GDM1 (cell line): ENCODE data around the gene SUCLG1.
"Not testable (repeated sequence)": the region's sequence is repeated elsewhere in the genome, so short reads cannot be mapped to it uniquely, and the experiment has no call there.

ENCODE experiments used
- DNase-seq: peaks from one replicate; lab custom pipeline; 2025; lab: John Stamatoyannopoulos, UW

The SUCLG1 gene

DNA sequence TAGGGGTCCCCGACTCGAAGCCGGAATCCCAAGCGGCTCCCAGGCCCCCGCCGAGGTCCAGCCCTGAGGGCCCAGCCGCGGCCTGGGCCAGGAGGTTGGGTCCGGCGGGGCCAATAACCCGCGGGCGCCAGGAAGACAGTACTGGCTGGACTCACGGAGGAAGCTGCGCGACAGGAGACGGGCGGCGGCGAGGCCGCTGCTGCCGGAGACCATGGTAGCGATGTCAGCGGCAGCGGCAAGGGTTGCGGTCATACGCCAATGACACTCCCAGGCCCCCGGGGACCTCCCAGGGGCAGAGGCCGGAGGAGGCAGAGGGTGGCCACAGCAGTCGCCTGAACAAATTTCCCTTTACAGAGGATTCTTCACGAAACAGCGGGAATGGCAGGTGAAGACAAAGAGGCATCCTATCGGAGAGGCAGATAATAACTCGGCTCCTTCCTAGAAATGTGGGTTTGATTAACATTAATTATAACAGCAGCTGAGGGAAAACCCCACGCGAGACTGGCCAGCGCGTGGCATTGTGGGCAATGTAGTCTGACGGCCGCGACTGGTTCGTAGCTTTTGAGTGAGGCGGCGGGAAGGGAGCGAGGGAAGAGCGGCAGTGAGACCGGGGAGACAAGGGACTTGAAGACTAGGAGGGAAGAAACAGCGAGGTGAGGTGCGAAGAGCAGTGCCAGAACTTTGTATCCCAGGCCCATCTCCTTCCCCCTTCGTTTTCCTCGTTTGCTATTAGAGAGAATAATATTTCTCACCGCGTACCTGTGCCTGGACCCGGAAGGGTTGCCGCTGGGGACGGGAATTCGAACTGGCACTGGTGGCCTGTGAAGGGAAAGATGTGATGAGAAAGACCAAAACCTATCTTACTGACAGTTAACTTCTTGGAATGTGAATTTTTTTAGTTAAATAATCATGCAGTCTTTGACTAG is at the start of gene SUCLG1:
Gene SUCLG1, minus strand, starts transcription at position 263 of the 926 bp plus-strand sequence. Its CDS starts 11 bp downstream, at position 252.
- DNase-seq, result peak; percentile 80

DNA sequence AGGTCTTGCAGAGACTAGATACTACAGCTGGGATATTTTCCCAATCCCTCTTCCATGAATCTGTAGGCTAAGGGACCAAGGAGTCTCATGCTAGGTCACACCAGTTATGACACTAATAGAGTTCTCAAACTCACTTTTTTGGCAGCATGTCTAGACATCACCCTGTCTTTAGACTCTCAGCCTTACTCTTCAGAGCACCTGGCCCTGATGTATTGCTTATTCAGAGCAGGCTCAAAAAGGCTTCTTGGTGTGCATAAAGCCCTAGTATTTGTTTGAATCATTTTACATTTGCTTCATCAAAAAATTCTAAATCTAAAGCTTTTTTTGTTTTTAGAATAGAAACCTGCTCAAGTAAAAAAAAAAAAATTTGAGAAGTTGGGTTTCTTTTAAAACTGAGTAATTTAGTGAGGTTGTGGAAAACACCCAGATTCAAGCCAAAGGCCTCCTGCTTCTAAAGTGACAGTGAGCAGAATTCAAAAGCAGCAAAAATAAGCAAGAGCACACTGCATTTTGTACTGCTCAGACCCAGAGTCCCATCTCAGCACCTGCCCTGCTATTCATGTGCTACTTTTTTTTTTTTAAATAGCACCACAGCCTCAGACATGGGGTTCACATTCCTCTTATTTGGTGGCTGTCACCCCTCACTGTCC is 39.2 kb upstream of the SUCLG1 start:
- DNase-seq, result no peak

DNA sequence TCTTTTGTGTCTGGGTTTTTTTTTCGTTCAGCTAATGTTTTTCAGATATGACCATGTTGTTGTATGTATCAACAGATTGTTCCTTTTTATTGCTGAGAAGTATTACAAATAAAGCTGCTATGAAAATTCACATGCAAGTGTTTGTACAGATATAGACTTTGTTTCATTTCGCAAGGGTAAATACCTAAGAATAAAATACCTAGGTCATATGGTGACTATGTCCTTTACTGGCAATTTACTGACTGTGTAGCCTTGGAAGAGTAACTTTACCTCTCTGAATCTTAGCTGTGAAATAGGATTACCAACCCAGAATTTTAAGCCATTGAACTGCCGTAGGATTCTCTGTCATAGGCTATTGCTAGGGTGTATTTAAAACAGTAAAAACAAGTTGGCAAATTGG is 38.2 kb upstream of the SUCLG1 start:
- DNase-seq, result no peak

DNA sequence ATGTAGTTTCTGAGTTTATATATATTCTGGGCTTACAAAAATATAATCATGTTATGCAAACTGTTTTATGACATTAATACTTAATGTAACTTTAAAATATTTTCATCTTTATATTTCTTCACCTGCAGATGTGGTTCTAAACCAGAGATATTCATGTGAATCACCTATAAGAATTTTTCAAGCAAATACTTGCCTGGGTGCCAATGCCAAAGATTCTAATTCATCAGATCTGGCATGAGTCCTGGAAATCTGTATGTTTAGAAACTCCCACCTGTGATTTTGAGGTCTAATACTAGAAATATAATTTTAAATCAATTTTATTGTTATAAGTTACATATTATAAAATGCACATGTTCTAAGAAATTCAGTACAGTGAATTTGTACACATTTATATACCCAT is 37.3 kb upstream of the SUCLG1 start:
- no peak for DNase-seq

DNA sequence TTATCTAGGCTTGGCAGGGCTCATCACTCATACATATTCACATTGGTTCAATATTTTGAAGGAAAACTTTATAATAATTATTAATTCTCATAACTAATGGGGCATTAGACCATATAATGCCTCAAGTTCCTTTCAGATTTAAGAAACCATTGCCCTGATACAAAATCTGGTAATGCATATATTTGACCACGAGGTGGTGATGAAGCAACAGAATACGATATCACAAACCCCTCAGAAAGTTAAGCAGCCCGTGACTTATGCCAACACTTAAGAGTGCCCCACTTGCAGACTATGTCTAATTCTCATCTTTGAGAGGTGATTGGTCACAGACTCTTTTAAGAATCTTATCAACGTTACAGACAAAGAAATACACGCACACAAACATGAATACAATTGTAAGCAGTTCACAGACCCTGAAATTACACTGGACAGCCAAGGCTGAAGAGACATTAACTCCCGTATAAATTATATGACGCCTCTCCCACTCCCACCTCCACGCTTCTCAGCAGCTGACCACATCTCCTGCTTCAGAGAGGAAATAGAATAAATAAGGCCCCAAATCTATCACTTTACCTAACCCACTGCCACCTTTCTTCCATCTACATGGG is 36.6 kb upstream of the SUCLG1 start:
- DNase-seq, result peak; percentile 31

DNA sequence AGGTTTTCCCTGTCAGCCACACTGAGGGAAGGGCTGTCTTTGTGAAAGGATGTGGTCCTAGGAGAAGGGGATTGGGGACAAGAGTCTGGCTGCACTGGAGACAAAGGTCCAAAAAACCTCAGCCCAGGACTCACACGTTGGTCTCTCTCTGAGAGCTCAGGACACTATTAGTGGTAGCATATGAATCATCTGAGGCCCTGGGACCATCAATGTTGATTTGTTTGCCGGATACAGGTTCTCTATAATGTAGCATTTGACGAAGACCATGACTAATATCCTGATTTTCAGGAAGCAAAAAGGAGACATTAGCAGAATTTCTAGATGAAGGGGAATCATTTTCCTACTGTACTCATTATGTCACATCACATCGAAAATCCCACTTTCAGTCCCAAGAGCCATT is 35.0 kb upstream of the SUCLG1 start:
- no peak for DNase-seq

DNA sequence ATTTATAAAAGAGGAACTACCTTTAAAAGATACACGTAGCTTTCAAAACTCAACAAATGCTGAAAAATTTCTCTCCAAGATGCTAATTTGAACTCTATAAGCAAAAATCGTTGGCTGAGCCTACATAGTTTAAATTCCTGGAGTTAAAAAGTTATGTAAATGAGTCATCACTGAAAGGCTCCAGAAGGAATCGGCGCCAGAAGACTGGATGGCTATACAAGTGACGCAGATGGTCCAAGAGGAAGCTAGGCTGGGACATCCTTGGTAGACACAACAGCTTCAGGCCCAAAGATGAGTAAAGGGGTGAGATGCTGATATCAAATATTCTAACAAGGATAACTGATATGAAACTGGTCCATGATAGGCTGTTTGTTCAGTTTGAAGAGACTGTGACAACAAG is 34.4 kb upstream of the SUCLG1 start:
- DNase-seq, result no peak

DNA sequence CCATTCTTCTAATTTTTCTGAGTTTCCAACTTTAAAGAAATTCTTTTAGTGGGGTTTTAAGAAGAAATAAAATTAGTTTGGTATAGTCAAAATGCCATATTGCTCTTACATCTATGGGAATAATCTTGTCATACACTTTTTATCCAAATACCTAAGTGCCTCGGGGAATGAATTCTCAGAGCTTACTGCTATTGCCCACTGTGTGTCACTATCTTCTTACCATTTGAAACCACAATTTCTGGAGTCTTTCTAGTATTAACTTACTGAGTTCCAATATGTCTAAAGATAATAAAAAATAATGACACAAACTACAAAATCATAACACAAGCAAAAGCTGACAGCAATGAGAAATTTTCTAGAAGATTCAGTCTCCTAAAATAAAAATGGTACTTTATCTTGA is 33.5 kb upstream of the SUCLG1 start:
- DNase-seq, result no peak

DNA sequence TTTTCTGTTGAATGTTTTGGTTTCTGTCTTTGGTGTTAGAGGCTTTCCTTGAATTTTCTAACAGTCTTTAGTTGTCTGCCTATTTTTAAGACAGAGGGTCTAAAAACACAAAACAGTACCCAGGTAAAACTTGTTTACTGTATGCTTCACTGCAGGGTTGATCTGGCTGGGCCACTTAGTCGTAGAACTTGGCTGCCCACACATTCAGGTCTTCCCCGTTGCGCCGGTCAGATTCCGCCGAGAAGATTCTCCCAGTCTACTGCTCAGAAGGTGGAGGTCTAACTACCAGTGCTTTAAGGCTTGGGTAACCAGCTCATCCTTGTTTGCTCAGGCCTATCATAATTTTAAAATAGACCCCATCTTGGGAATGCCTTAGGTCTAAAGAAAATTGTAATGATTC is 32.7 kb upstream of the SUCLG1 start:
- no peak for DNase-seq

DNA sequence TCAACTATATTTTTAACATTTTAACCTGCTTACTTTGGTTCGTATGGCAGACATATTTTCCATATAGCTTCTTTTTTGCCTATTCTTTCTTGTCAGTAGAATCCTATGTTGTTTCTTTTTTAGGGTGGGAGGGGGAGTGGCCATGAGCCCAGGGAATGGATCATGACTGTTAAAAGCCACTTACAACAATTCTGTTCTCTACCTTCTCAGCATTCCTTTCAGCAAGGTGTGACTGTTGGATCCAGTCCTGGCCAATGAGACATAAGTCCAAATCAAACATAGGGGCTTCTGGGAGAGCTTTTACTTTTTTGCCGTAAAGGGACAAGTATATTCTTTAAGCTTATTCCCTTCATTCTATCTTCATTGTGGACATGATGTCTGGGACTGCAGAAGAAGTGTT is 32.2 kb upstream of the SUCLG1 start:
- DNase-seq, result no peak

DNA sequence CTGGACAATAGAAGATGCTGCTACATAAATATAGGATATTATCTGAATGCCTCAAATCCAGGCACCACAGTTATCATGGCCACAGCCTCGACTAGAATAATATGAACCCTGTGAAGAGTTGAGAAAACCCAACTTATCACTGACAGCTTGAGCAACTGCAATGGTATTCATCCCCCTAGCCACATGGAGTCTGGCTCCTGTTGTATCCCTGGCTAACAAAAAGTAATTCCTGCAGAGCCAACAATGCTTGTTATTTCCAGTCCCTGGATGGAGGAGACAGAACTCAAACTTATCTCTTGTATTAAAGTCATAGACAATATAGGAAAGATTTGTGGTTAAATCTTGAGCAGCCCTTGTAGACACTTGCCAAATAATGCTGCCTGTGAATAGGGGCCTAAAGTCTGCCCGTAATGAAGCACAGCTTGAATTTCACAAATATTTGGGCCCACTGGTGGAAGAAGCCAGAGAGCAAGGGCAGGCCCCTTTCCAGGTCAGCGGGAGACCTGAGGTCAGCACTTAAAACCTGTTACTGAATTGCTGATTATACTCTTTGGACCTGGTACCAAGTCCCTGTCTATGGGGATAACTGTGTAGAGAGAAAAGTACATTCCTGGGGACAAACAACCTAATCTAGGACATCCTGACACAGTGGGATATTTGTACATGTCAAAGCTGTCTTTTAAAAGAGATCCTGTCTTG is 28.4 kb upstream of the SUCLG1 start:
- DNase-seq, result no peak

DNA sequence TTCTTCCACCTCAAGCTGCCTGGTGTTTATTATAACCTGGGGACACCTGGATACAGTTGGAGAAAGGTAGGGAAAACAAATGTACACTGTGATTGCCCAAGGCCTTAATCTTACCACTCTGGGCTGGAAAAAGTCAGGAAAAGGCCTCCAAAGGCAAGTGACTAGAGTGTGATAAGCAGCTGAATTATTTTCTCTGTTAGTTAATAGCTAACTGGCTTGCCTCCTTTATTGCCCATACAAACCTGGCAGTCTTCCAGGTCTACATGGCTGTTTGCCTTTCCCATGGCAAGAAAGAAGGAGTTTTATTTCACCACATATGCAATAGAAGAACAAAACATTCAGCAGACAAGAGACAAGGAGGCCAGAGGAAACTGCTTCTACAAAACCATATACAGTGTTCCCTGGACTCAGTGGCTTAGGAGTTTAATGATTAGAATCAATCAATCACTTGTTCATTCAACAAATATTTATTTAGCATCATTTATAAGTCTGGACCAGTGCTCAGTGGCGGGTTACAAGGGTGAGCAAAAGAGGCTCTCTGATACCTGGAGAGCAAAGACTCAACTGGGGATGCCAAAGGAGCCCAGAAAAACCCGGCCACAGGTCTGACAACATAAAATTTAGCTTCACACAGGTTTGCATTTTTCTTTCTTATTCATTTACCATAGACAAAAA is 27.5 kb upstream of the SUCLG1 start:
- no peak for DNase-seq

DNA sequence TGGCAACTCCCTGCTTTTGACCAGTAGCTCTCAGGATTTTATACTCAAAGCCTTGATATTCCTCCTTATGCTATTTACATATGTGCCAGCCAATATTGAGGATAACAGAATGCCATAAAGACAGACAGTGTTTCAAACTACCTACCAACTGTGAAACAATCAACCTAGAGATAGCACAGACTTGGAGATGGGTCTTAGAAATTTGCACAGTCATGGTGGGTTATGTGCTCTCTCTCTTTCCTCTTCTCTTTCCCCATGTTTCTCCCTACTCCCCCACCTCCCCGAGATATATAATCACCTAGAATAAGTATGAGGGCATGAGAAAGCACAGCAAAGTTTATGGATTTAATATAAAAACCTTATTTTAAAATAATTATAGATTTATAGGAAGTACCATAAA is 24.2 kb upstream of the SUCLG1 start:
- no peak for DNase-seq

DNA sequence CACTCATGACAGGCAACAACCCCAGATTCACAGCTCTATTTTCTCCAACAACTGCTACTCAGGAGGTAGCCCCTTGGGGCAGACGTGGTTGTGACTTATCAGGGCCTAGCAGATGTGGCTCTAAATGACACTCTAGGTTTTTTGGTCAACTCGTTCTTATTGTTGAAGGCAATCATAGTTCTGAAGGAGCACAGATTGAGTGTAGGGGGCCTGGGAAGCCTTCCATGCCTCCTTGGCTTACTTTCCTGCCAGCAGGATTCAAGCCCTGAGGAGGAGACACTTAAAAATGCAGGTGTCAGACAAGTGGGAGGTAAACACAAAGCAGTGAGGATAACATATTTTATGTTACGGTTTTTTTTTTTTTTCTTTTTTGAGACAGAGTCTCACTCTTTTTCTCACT is 23.5 kb upstream of the SUCLG1 start:
- DNase-seq, result no peak

DNA sequence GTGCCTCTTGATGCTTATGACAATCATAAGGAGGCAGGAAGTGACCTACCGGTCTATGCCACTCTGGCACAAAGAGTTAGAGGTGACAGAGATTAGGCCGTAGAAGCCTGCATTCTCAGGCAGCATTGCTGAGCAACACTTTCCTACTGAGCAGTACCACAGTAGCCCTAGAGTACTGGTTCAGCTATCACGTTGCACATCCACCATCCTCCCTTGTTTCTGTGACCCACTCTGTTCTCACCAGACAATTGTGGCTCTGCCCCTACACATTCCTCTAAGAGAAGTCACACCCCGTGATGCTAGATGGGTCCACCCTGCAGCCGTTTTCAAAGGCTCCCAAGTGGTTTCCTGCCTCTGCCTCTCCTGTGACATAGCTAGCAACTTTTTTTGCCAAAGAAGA is 22.6 kb upstream of the SUCLG1 start:
- no peak for DNase-seq

DNA sequence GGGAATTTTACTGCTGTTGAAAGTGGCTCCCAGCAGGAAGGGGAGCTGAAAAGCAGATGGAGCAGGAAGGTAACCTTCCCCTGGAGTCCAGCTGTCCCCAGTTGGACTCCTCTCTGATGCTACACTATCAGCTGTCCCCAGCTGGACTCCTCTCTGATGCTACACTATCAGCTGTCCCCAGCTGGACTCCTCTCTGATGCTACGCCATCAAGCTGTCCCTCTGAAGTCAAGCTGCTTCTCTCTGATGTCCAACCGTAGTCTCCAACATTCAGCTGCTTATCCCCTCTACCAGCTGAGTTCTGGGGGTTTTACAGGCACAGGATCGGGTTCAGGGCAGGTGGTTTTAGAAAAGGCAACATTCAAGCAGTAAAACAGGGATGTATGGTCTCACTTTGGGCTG is 19.8 kb upstream of the SUCLG1 start:
- DNase-seq, result no peak

DNA sequence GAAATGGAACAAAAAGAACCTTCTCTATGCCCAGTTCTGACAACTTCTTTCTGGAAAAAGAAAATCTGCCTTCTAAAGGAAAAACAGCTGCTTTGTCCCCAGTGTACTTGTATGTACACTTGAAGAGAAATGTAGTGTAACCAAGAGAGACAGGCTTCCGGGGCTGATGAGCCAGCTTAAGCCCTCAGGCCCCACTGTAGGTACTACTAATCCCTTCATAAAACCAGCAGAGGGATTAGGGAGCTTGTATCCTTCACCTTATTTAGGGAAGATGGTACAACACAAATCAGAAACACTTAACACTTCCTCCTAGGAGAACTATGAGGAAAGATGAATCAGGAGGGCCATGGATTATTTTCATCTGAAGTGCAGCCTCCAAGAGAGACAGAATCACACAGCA is 18.8 kb upstream of the SUCLG1 start:
- DNase-seq, result no peak

DNA sequence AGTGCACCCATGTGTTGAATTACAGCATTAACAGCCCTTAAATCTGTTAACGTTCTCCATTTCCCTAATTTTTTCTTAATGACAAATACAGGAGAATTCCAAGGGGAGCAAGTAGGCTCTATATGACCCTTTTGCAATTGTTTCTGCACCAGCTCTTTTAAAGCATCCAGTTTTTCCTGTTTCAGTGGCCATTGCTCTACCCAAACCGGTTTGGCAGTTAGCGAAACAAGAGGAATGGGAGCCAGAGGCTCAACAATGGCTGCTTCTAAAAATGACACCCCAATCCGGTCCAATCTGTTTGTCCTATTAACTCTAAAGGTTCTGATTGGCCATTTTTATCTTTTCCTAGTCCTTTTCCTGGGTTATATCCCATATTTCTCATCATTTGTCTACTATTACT is 15.1 kb upstream of the SUCLG1 start:
- DNase-seq, result no peak

DNA sequence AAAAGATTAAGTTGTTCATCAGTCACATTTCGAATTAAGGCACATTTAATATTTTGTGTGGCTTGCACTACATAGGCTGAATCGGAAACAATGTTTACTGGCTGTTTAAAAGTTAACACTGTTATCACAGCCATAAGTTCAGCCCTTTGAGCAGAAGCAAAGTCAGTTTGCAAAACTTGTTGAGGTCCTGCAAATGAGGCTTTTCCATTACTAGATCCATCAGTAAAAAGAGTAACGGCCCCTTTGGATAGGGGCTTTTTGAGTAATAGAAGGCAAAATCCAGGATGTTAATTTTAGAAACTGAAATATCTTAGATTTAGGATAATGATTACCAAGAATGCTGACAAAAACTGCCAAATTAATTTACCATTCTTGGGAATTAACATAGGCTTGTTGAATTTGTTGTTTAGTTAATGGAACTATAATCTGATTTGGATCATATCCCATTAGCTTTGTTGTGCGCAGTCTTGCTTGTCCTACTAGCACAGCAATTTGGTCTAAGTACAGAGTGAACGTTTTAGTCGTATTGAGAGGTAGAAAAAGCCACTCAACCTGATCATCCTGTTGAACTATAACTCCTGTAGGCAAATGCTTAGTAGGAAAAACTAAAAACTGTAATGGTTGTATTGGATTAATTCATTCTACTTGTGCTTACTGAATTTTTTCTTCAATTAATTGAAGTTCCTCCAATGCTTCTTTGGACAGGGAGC is 13.9 kb upstream of the SUCLG1 start:
- no peak for DNase-seq

DNA sequence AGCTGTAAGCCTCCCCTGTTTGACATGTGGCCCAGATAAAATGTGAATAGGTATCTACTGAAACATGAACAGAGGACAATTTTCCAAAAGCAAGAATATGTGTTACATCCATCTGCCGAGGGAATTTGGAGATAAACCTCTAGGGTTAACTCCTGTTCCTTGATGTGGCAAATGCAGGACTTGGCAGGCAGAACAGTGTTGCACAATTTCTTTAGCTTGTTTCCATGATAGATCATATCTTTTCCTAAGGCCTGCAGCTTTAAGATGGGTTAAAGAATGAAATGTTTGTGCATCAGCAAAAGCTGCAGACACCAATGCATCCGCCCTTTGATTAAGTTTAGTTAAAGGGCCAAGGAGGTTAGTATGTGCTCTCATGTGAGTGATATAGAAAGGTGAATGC is 13.3 kb upstream of the SUCLG1 start:
- not testable (repeated sequence) for DNase-seq

DNA sequence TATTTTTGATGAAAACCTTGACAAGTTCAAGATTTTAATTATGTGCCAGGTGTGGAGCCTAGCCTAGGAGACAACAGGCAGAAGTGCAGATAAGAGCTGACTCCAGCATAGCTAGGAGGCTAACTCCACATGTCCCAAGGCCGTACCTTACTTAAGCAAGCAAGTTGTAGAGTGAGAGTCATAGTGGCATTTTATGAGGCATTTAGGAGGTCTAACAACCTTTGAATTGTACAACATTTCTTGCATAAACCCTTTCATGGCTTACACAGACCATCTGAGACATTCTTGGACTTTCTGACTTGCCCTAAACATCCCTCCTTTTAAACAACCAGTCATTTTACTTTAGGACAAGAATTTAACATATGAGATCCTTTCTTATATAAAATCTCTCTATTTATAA is 8.3 kb upstream of the SUCLG1 start:
- DNase-seq, result no peak
